Prostate gland (tissue), 2 donors: ENCODE measurements around the gene PKP3.

Source experiments
- CTCF ChIP-seq, 4 experiments: fragments of 200-600 bp in 2 of 4; fragments of 450-650 bp in 2 of 4; sonication (generic) in 2 of 4; IDR thresholded peaks; 1 replicate in 3 of 4; 2 replicates in 1 of 4; pipeline ENCODE4 v1.5.1; 2016 to 2019; ENCODE audit warnings: antibody characterized with exemption in 4 of 4, mild to moderate bottlenecking in 2 of 4, moderate library complexity in 2 of 4
- POLR2A ChIP-seq: fragments of 450-650 bp; IDR thresholded peaks from one replicate; pipeline ENCODE4 v1.6.1; 2016; ENCODE audit warnings: antibody characterized with exemption, mild to moderate bottlenecking
- POLR2AphosphoS5 ChIP-seq: sonication (generic); formaldehyde crosslinking; IDR thresholded peaks from one replicate; pipeline ENCODE4 v1.6.1; 2017; ENCODE audit warnings: antibody characterized with exemption

DNA sequence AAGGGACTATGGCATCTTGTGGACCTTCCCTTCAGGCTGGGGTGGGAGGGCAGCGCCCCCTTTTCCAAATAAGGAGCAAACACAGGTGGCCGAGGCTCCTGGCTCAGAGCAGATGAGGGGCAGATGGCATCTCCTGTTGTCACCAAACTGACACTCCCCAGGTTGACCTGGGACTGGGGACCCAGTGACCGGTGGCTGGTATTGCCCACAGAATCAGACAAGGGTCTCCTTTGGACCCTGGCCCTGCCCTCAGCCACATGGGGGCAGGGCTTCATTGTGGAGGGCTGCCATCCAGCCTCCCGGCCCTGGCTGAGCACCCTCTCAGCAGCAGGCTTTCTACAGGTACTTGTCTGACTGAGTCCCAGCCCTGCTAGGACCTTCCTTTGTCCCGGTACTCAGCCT lies 21.6 kb downstream of the PKP3 start:
- TF ChIP-seq CTCF (IDR thresholded peaks at IDR 0.05) (no peak), POLR2A (no peak), POLR2AphosphoS5 (no peak)
